MM.1S (cell line): Measurements from ENCODE around the gene IL27RA.

ENCODE experiments used
- EZH2 ChIP-seq: fragments of 300-600 bp; sonication (generic); optimal IDR thresholded peaks from 2 replicates; pipeline ENCODE3; 2017; ENCODE audit warnings: low read depth, mild to moderate bottlenecking, antibody characterized with exemption, low read length, mixed read lengths
- EZH2phosphoT487 ChIP-seq: fragments of 300-600 bp; sonication (generic); IDR thresholded peaks from 2 replicates; pipeline ENCODE4 v1.6.1; 2018; ENCODE audit warnings: antibody characterized with exemption, low read length
- TF ChIP-seq, protein P1 (sequence below): fragments of 300-600 bp; sonication (generic); IDR thresholded peaks from 2 replicates; pipeline ENCODE4 v1.5.1; 2016; ENCODE audit warnings: antibody characterized with exemption, low read length, mixed read lengths

DNA sequence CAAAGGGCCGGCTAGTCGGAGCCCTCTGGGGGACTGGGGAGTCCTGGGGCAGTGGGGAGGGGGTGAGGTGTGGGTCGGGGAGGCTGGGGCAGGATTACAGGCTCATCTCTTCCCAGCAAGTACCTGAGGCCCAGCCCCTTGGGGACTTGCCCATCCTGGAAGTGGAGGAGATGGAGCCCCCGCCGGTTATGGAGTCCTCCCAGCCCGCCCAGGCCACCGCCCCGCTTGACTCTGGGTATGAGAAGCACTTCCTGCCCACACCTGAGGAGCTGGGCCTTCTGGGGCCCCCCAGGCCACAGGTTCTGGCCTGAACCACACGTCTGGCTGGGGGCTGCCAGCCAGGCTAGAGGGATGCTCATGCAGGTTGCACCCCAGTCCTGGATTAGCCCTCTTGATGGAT, 20.4 kb downstream of the IL27RA start:
- TF ChIP-seq, protein P1, sequence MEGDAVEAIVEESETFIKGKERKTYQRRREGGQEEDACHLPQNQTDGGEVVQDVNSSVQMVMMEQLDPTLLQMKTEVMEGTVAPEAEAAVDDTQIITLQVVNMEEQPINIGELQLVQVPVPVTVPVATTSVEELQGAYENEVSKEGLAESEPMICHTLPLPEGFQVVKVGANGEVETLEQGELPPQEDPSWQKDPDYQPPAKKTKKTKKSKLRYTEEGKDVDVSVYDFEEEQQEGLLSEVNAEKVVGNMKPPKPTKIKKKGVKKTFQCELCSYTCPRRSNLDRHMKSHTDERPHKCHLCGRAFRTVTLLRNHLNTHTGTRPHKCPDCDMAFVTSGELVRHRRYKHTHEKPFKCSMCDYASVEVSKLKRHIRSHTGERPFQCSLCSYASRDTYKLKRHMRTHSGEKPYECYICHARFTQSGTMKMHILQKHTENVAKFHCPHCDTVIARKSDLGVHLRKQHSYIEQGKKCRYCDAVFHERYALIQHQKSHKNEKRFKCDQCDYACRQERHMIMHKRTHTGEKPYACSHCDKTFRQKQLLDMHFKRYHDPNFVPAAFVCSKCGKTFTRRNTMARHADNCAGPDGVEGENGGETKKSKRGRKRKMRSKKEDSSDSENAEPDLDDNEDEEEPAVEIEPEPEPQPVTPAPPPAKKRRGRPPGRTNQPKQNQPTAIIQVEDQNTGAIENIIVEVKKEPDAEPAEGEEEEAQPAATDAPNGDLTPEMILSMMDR: no peak
- TF ChIP-seq EZH2: no peak
- no peak for TF ChIP-seq EZH2phosphoT487
